AG04450 (cell line): ENCODE measurements around the gene BANK1. TPM values are rescaled to one million over a fixed set of nuclear protein-coding genes. Genes with fewer than 3 reads are reported as not detected.

Experiments used
- CTCF ChIA-PET: fragments of 300-600, 350-600 bp; formaldehyde crosslinking; extraction: SDS; loops from one replicate; lab custom pipeline; 2022; ENCODE audit warnings: antibody characterized with exemption, inconsistent platforms; lab: Charles Lee
- POLR2A ChIA-PET: fragments of 350-600 bp; formaldehyde crosslinking; extraction: SDS; loops from one replicate; lab custom pipeline; 2021; ENCODE audit warnings: antibody characterized with exemption, inconsistent platforms; lab: Yijun Ruan, JAX
- DNase-seq: peaks from one replicate; pipeline ENCODE4 v3.0.0-alpha.2; 2011; ENCODE audit warnings: low read depth, low spot score
- H3K27ac ChIP-seq: one replicate; pipeline ENCODE4 v1.5.1; 2012; ENCODE audit warnings: low read depth, low read length, control low read depth
- H3K27me3 ChIP-seq: one replicate; pipeline ENCODE4 v1.6.0; 2012; ENCODE audit warnings: low read length; ENCODE audit not compliant: control insufficient read depth, insufficient read depth
- H3K4me3 ChIP-seq: 2 replicates; pipeline ENCODE4 v1.5.1; 2011; ENCODE audit warnings: mild to moderate bottlenecking, low read depth, low read length, control low read depth
- H3K9me3 ChIP-seq: 2 replicates; pipeline ENCODE4 v1.5.1; 2012; ENCODE audit warnings: low read length; ENCODE audit not compliant: control insufficient read depth, insufficient read depth
- CTCF ChIP-seq: IDR thresholded peaks from 2 replicates; pipeline ENCODE4 v1.5.1; 2011; ENCODE audit warnings: low read depth, low read length, control low read depth, inconsistent platforms
- polyA plus RNA-seq: library from polyadenylated mRNA; depleted of rRNA; stranded (reverse); fragments of >200 nt; gene quantifications from 2 replicates; pipeline ENCODE4 v1.2.3, GENCODE V29; 2011

BANK1 gene
- polyA plus RNA-seq, 1 experiment: 0.53 TPM

- H3K27me3 ChIP-seq: no peaks in the 10 kb centered on the region
- H3K27ac ChIP-seq: no peak overlapping the region
- H3K9me3 ChIP-seq: no peaks in the 10 kb centered on the region
- no peak for DNase-seq
- CTCF ChIA-PET: no interaction called here
- no peak overlapping the region for H3K4me3 ChIP-seq
- POLR2A ChIA-PET: no interaction called here
- TF ChIP-seq CTCF: no peak
Measured at GRCh38 chr4:101824500-101824899, 34.0 kb downstream of the BANK1 start.

- Histone ChIP-seq H3K27me3 (no peaks in the 10 kb centered on the region), H3K27ac (no peak overlapping the region), H3K9me3 (no peaks in the 10 kb centered on the region), H3K4me3 (no peak overlapping the region)
- no peak for TF ChIP-seq CTCF
- CTCF ChIA-PET: no interaction called here
- POLR2A ChIA-PET: no interaction called here
- DNase-seq: no peak
Measured at GRCh38 chr4:101825953-101826352, 35.4 kb downstream of the BANK1 start.

- no peak for TF ChIP-seq CTCF
- no peak for DNase-seq
- Histone ChIP-seq H3K27ac (no peak overlapping the region), H3K27me3 (no peaks in the 10 kb centered on the region), H3K9me3 (no peaks in the 10 kb centered on the region), H3K4me3 (no peak overlapping the region)
- POLR2A ChIA-PET: no interaction called here
- CTCF ChIA-PET: no interaction called here
Measured at GRCh38 chr4:101831816-101832215, 41.3 kb downstream of the BANK1 start.

- no peak for DNase-seq
- Histone ChIP-seq H3K27me3 (no peaks in the 10 kb centered on the region), H3K9me3 (no peaks in the 10 kb centered on the region), H3K4me3 (no peak overlapping the region), H3K27ac (no peak overlapping the region)
- CTCF ChIA-PET: no interaction called here
- POLR2A ChIA-PET: no interaction called here
- TF ChIP-seq CTCF: no peak
Measured at GRCh38 chr4:101833480-101833879, 43.0 kb downstream of the BANK1 start.

- H3K4me3 ChIP-seq: no peak overlapping the region
- no peaks in the 10 kb centered on the region for H3K9me3 ChIP-seq
- H3K27ac ChIP-seq: no peak overlapping the region
- TF ChIP-seq CTCF: no peak
- no peak for DNase-seq
- no peaks in the 10 kb centered on the region for H3K27me3 ChIP-seq
- ChIA-PET CTCF (no interaction called here), POLR2A (no interaction called here)
Measured at GRCh38 chr4:101835121-101835904, 44.8 kb downstream of the BANK1 start.
